ENCODE data around the gene VEGFC. TPM values are rescaled to one million over a fixed set of nuclear protein-coding genes. Genes with fewer than 3 reads are reported as not detected.

The VEGFC gene
- total and polyA plus RNA-seq, 2 experiments from 2014 or later = 2.9 to 4.2 TPM

- Histone ChIP-seq H3K27ac (no peak overlapping the region), H3K36me3 (replicated peaks; ENCODE audit: insufficient read depth, low read depth) (no peaks in the 10 kb centered on the region), H4K20me1 (ENCODE audit: insufficient read depth, poor library complexity, severe bottlenecking) (no peaks in the 10 kb centered on the region), H2AFZ (no peak overlapping the region), H3K27me3 (no peaks in the 10 kb centered on the region), H3K79me2 (no peaks in the 10 kb centered on the region), H3K9me3 (ENCODE audit: low read depth) (no peaks in the 10 kb centered on the region), H3K9me2 (replicated peaks; ENCODE audit: insufficient read depth) (no peaks in the 10 kb centered on the region), H3K4me2 (no peak overlapping the region), H3K4me1 (ENCODE audit: insufficient read depth) (no peaks in the 10 kb centered on the region), H3K4me3 (no peak overlapping the region)
- TF ChIP-seq CTCF (IDR thresholded peaks at IDR 0.05; ENCODE audit: poor library complexity) (no peak), EZH2 (IDR thresholded peaks at IDR 0.05; ENCODE audit: borderline replicate concordance) (no peak), EZH2phosphoT487 (IDR thresholded peaks at IDR 0.05; ENCODE audit: low read depth, severe bottlenecking, unreplicated experiment) (no peak)
- 56% methylated on average over 3 of the region's 3 CpGs for WGBS (ENCODE audit: low lambda C conversion rate, missing lambda C conversion rate)
- DNase-seq (ENCODE audit: low spot score) = no peak
Measured at GRCh38 chr4:176753049-176753448, 39.7 kb downstream of the VEGFC start.

- H3K27ac ChIP-seq = no peak overlapping the region
- no peaks in the 10 kb centered on the region for H3K36me3 ChIP-seq (replicated peaks; ENCODE audit: insufficient read depth, low read depth)
- no peak overlapping the region for H3K4me2 ChIP-seq
- H3K4me1 ChIP-seq (ENCODE audit: insufficient read depth) = no peaks in the 10 kb centered on the region
- H3K27me3 ChIP-seq = no peaks in the 10 kb centered on the region
- H3K9me3 ChIP-seq (ENCODE audit: low read depth) = no peaks in the 10 kb centered on the region
- WGBS (ENCODE audit: low lambda C conversion rate, missing lambda C conversion rate) = 91% methylated on average over 6 of the region's 6 CpGs
- H3K4me3 ChIP-seq = no peak overlapping the region
- H3K79me2 ChIP-seq = no peaks in the 10 kb centered on the region
- DNase-seq (ENCODE audit: low spot score) = no peak
- no peaks in the 10 kb centered on the region for H4K20me1 ChIP-seq (ENCODE audit: insufficient read depth, poor library complexity, severe bottlenecking)
- no peak for TF ChIP-seq CTCF (IDR thresholded peaks at IDR 0.05; ENCODE audit: poor library complexity)
- no peak for TF ChIP-seq EZH2 (IDR thresholded peaks at IDR 0.05; ENCODE audit: borderline replicate concordance)
- TF ChIP-seq EZH2phosphoT487 (IDR thresholded peaks at IDR 0.05; ENCODE audit: low read depth, severe bottlenecking, unreplicated experiment) = no peak
- H2AFZ ChIP-seq = no peak overlapping the region
- H3K9me2 ChIP-seq (replicated peaks; ENCODE audit: insufficient read depth) = no peaks in the 10 kb centered on the region
Measured at GRCh38 chr4:176752191-176752749, 40.5 kb downstream of the VEGFC start.

- DNase-seq (ENCODE audit: low spot score) = no peak
- TF ChIP-seq EZH2phosphoT487 (IDR thresholded peaks at IDR 0.05; ENCODE audit: low read depth, severe bottlenecking, unreplicated experiment) (no peak), EZH2 (IDR thresholded peaks at IDR 0.05; ENCODE audit: borderline replicate concordance) (no peak), CTCF (IDR thresholded peaks at IDR 0.05; ENCODE audit: poor library complexity) (no peak)
- Histone ChIP-seq H3K9me3 (ENCODE audit: low read depth) (no peaks in the 10 kb centered on the region), H3K9me2 (replicated peaks; ENCODE audit: insufficient read depth) (no peaks in the 10 kb centered on the region), H3K27ac (no peak overlapping the region), H3K4me1 (ENCODE audit: insufficient read depth) (no peaks in the 10 kb centered on the region), H3K4me2 (no peak overlapping the region), H3K79me2 (no peaks in the 10 kb centered on the region), H3K4me3 (no peak overlapping the region), H3K27me3 (no peaks in the 10 kb centered on the region), H2AFZ (no peak overlapping the region), H4K20me1 (ENCODE audit: insufficient read depth, poor library complexity, severe bottlenecking) (no peaks in the 10 kb centered on the region), H3K36me3 (replicated peaks; ENCODE audit: insufficient read depth, low read depth) (no peaks in the 10 kb centered on the region)
- WGBS (ENCODE audit: low lambda C conversion rate, missing lambda C conversion rate) = 65% methylated on average over 2 of the region's 2 CpGs
Measured at GRCh38 chr4:176751061-176751460, 41.7 kb downstream of the VEGFC start.

All from hepatocyte (in vitro differentiated cells).